SK-N-SH (cell line): ENCODE data around the gene KREMEN2. TPM values are rescaled to one million over a fixed set of nuclear protein-coding genes. Genes with fewer than 3 reads are reported as not detected.

ENCODE experiments used
- CTCF ChIA-PET: fragments of 300-600, 350-600 bp; formaldehyde crosslinking; extraction: SDS; loops from one replicate; lab custom pipeline; 2021; lab: Yijun Ruan, JAX
- POLR2A ChIA-PET: fragments of 350-600 bp; sonication (Branson Sonifier 250); formaldehyde crosslinking; extraction: SDS; loops from one replicate; lab custom pipeline; 2020; ENCODE audit warnings: antibody characterized with exemption, inconsistent platforms; lab: Yijun Ruan, JAX
- DNase-seq: peaks from one replicate; pipeline ENCODE4 v3.0.0; 2012
- H2AFZ ChIP-seq: fragments of 200-600 bp; sonication (generic); 2 replicates; pipeline ENCODE4 v1.8.1; 2016; ENCODE audit warnings: antibody characterized with exemption, mild to moderate bottlenecking, low read depth
- H3F3A ChIP-seq: fragments of 200-600 bp; sonication (generic); replicated peaks from 2 replicates; pipeline ENCODE3; 2016; ENCODE audit warnings: antibody characterized with exemption, mild to moderate bottlenecking; ENCODE audit not compliant: insufficient read depth
- H3K27ac ChIP-seq, 2 experiments: fragments of 200-500 bp in 1 of 2; fragments of 200-600 bp in 1 of 2; sonication (Bioruptor generic) in 1 of 2; sonication (generic), shearing (Covaris generic) in 1 of 2; 2 replicates each; pipeline versions ENCODE4 v1.5.1 to v1.6.1; 2014 to 2016; ENCODE audit warnings: low read depth in 2 of 2, inconsistent platforms in 1 of 2, low read length in 1 of 2, mild to moderate bottlenecking in 1 of 2, mixed read lengths in 1 of 2
- H3K27me3 ChIP-seq: fragments of 200-600 bp; sonication (generic), shearing (Covaris generic); 2 replicates; pipeline ENCODE4 v1.6.1; 2016; ENCODE audit warnings: mixed run types; ENCODE audit not compliant: insufficient read depth
- H3K36me3 ChIP-seq, 2 experiments: fragments of 200-500 bp in 1 of 2; fragments of 200-600 bp in 1 of 2; sonication (Bioruptor generic) in 1 of 2; sonication (generic) in 1 of 2; replicated peaks in 1 of 2; 2 replicates each; pipeline versions ENCODE3 to v1.5.1; 2014 to 2016; ENCODE audit warnings: low read length in 1 of 2, mild to moderate bottlenecking in 1 of 2; ENCODE audit not compliant: insufficient read depth in 2 of 2, control insufficient read depth in 1 of 2
- H3K4me1 ChIP-seq, 2 experiments: fragments of 200-500 bp in 1 of 2; fragments of 200-600 bp in 1 of 2; sonication (Bioruptor generic) in 1 of 2; sonication (generic), shearing (Covaris generic) in 1 of 2; 2 replicates each; pipeline versions ENCODE4 v1.5.1 to v1.6.1; 2014 to 2016; ENCODE audit warnings: low read depth in 1 of 2, low read length in 1 of 2, mixed run types in 1 of 2; ENCODE audit not compliant: insufficient read depth in 2 of 2, control insufficient read depth in 1 of 2
- H3K4me2 ChIP-seq: fragments of 200-600 bp; sonication (generic), shearing (Covaris generic); 2 replicates; pipeline ENCODE4 v1.6.1; 2017; ENCODE audit warnings: mixed run types
- H3K4me3 ChIP-seq, 2 experiments: fragments of 200-500 bp in 1 of 2; fragments of 200-600 bp in 1 of 2; sonication (Bioruptor generic) in 1 of 2; sonication (generic), shearing (Covaris generic) in 1 of 2; 2 replicates each; pipeline versions ENCODE4 v1.5.1 to v1.8.1; 2014 to 2016; ENCODE audit warnings: low read depth in 2 of 2, inconsistent platforms in 1 of 2, low read length in 1 of 2, mild to moderate bottlenecking in 1 of 2, mixed read lengths in 1 of 2, moderate library complexity in 1 of 2
- H3K79me2 ChIP-seq: fragments of 200-600 bp; sonication (generic); 2 replicates; pipeline ENCODE4 v1.8.1; 2017; ENCODE audit warnings: mild to moderate bottlenecking; ENCODE audit not compliant: insufficient read depth
- H3K9ac ChIP-seq: fragments of 200-600 bp; sonication (generic); 2 replicates; pipeline ENCODE4 v1.6.1; 2017; ENCODE audit warnings: mixed run types
- H3K9me2 ChIP-seq: fragments of 200-600 bp; sonication (generic); 2 replicates; pipeline ENCODE4 v1.6.1; 2017; ENCODE audit warnings: mixed run types
- H3K9me3 ChIP-seq: fragments of 200-600 bp; sonication (generic); 2 replicates; pipeline ENCODE4 v1.6.1; 2017; ENCODE audit warnings: mixed run types, mild to moderate bottlenecking, moderate library complexity
- H4K20me1 ChIP-seq: fragments of 200-600 bp; sonication (generic); 2 replicates; pipeline ENCODE4 v1.6.1; 2017; ENCODE audit warnings: mild to moderate bottlenecking, mixed run types; ENCODE audit not compliant: insufficient read depth
- CHD2 ChIP-seq: fragments of 150-350 bp; IDR thresholded peaks from 2 replicates; pipeline ENCODE4 v1.6.1; 2018; ENCODE audit warnings: low read length; ENCODE audit not compliant: partially characterized antibody
- ELF1 ChIP-seq: IDR thresholded peaks from 2 replicates; pipeline ENCODE4 v1.4.0; 2012
- EP300 ChIP-seq, 2 experiments: IDR thresholded peaks; 2 replicates each; pipeline versions ENCODE4 v1.4.0 to v1.6.1; 2012; ENCODE audit warnings: borderline replicate concordance in 1 of 2, low read depth in 1 of 2, low read length in 1 of 2
- FOSL2 ChIP-seq: IDR thresholded peaks from 2 replicates; pipeline ENCODE4 v1.4.0; 2012; ENCODE audit warnings: low read depth, mild to moderate bottlenecking, moderate library complexity, borderline replicate concordance
- FOXM1 ChIP-seq: IDR thresholded peaks from 2 replicates; pipeline ENCODE4 v1.4.0; 2012; ENCODE audit warnings: low read depth, mild to moderate bottlenecking
- GABPA ChIP-seq: IDR thresholded peaks from 2 replicates; pipeline ENCODE4 v1.4.0; 2012; ENCODE audit warnings: low read depth, mild to moderate bottlenecking
- GATA2 ChIP-seq: sonication (generic); formaldehyde crosslinking; IDR thresholded peaks from 2 replicates; pipeline ENCODE4 v1.5.0; 2020; ENCODE audit warnings: mild to moderate bottlenecking, missing genetic modification reagents
- JUND ChIP-seq: IDR thresholded peaks from 2 replicates; pipeline ENCODE4 v1.4.0; 2012
- MEF2A ChIP-seq: IDR thresholded peaks from 2 replicates; pipeline ENCODE4 v1.4.0; 2012; ENCODE audit warnings: low read depth, borderline replicate concordance
- MXI1 ChIP-seq: IDR thresholded peaks from 2 replicates; pipeline ENCODE4 v1.6.1; 2012; ENCODE audit warnings: mild to moderate bottlenecking, low read depth, low read length, improper control_type of control experiment
- NFIC ChIP-seq: IDR thresholded peaks from 2 replicates; pipeline ENCODE4 v1.4.0; 2012; ENCODE audit warnings: borderline replicate concordance
- POLR2AphosphoS5 ChIP-seq: IDR thresholded peaks from 2 replicates; pipeline ENCODE4 v1.6.1; 2012; ENCODE audit warnings: low read depth, low read length
- RAD21 ChIP-seq: IDR thresholded peaks from 2 replicates; pipeline ENCODE4 v1.6.1; 2012; ENCODE audit warnings: mild to moderate bottlenecking, low read length
- RCOR1 ChIP-seq: fragments of 150-350 bp; IDR thresholded peaks from 2 replicates; pipeline ENCODE4 v1.6.1; 2017; ENCODE audit warnings: antibody characterized with exemption, low read length
- SIN3A ChIP-seq: IDR thresholded peaks from 2 replicates; pipeline ENCODE4 v1.6.1; 2012; ENCODE audit warnings: low read depth, mild to moderate bottlenecking, low read length, moderate library complexity, borderline replicate concordance
- TAF1 ChIP-seq: IDR thresholded peaks from 2 replicates; pipeline ENCODE4 v1.6.1; 2012; ENCODE audit warnings: low read depth, mild to moderate bottlenecking, low read length, moderate library complexity, borderline replicate concordance
- WGBS: methylation state at CpG from one replicate; pipeline ENCODE4 v1.1.6; 2017; ENCODE audit warnings: low lambda C conversion rate; 5-methylcytosine and 5-hydroxymethylcytosine counted together
- polyA plus RNA-seq, 3 experiments: library from polyadenylated mRNA; depleted of rRNA; stranded (reverse); fragments of >200 nt; gene quantifications; 2 replicates each; pipeline ENCODE4 v1.2.3, GENCODE V29; 2012
- TF ChIP-seq, protein P1 (sequence below): IDR thresholded peaks from 2 replicates; pipeline ENCODE4 v1.6.1; 2012; ENCODE audit warnings: mild to moderate bottlenecking, low read depth, low read length, moderate library complexity
- TF ChIP-seq, protein P2 (sequence below): IDR thresholded peaks from 2 replicates; pipeline ENCODE4; 2012
- TF ChIP-seq, protein P3 (sequence below): IDR thresholded peaks from 2 replicates; pipeline ENCODE4 v1.4.0; 2012; ENCODE audit warnings: low read depth, borderline replicate concordance
- TF ChIP-seq, protein P4 (sequence below): fragments of 150-350 bp; IDR thresholded peaks from 2 replicates; pipeline ENCODE4 v1.6.1; 2016; ENCODE audit warnings: mild to moderate bottlenecking, low read depth, low read length

The KREMEN2 gene
- polyA plus RNA-seq, 1 of the 3 experiments (the other 2 are of a cell fraction), result 0.77 TPM

DNA sequence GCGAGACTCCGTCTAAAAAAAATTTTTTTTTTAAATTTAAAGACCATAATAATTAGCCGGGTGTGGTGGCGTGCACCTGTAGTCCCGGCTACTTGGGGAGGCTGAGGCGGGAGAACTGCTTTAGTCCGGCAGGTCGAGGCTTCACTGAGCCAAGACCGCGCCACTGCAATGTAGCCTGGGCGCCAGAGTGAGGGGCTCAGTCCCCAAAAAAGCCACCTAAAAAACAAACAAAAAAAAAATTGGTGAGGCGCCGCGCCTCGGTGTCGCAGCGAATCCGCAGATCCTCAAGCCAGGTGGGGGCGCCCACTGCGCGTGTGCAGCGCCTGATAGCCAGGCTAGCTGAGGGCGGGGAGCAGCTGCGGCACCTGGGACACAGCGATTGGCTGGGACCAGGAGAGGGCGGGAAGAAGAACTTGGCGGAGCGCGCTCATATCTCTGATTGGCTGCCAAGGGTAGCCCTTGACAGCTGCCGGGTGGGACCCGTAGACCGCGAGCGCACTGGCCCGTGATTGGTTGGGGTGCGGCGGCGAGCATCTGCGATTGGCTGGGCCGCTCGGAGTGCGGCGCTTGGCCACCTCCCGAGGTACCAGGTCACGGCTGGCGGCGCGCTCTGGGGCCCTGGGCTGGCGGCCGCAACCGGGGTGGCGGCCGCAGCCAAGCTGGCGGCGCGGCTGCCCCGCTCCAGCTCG, 39.7 kb downstream of the KREMEN2 start (continued):
- TF ChIP-seq, protein P1, sequence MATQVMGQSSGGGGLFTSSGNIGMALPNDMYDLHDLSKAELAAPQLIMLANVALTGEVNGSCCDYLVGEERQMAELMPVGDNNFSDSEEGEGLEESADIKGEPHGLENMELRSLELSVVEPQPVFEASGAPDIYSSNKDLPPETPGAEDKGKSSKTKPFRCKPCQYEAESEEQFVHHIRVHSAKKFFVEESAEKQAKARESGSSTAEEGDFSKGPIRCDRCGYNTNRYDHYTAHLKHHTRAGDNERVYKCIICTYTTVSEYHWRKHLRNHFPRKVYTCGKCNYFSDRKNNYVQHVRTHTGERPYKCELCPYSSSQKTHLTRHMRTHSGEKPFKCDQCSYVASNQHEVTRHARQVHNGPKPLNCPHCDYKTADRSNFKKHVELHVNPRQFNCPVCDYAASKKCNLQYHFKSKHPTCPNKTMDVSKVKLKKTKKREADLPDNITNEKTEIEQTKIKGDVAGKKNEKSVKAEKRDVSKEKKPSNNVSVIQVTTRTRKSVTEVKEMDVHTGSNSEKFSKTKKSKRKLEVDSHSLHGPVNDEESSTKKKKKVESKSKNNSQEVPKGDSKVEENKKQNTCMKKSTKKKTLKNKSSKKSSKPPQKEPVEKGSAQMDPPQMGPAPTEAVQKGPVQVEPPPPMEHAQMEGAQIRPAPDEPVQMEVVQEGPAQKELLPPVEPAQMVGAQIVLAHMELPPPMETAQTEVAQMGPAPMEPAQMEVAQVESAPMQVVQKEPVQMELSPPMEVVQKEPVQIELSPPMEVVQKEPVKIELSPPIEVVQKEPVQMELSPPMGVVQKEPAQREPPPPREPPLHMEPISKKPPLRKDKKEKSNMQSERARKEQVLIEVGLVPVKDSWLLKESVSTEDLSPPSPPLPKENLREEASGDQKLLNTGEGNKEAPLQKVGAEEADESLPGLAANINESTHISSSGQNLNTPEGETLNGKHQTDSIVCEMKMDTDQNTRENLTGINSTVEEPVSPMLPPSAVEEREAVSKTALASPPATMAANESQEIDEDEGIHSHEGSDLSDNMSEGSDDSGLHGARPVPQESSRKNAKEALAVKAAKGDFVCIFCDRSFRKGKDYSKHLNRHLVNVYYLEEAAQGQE, result no peak
- TF ChIP-seq POLR2AphosphoS5, result no peak
- TF ChIP-seq, protein P2, sequence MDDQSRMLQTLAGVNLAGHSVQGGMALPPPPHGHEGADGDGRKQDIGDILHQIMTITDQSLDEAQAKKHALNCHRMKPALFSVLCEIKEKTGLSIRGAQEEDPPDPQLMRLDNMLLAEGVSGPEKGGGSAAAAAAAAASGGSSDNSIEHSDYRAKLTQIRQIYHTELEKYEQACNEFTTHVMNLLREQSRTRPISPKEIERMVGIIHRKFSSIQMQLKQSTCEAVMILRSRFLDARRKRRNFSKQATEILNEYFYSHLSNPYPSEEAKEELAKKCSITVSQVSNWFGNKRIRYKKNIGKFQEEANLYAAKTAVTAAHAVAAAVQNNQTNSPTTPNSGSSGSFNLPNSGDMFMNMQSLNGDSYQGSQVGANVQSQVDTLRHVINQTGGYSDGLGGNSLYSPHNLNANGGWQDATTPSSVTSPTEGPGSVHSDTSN, result peak; percentile 95
- TF ChIP-seq RCOR1, result 0 out of 2 replicates have a peak, but pooled peaks have one; percentile 28
- TF ChIP-seq CHD2, result peak; percentile 86
- no peak for TF ChIP-seq FOSL2
- TF ChIP-seq MXI1, result peak; percentile 46
- TF ChIP-seq FOXM1, result no peak
- TF ChIP-seq GATA2, result no peak
- TF ChIP-seq SIN3A, result no peak
- no peak for TF ChIP-seq JUND
- TF ChIP-seq TAF1, result no peak
- TF ChIP-seq, protein P3, sequence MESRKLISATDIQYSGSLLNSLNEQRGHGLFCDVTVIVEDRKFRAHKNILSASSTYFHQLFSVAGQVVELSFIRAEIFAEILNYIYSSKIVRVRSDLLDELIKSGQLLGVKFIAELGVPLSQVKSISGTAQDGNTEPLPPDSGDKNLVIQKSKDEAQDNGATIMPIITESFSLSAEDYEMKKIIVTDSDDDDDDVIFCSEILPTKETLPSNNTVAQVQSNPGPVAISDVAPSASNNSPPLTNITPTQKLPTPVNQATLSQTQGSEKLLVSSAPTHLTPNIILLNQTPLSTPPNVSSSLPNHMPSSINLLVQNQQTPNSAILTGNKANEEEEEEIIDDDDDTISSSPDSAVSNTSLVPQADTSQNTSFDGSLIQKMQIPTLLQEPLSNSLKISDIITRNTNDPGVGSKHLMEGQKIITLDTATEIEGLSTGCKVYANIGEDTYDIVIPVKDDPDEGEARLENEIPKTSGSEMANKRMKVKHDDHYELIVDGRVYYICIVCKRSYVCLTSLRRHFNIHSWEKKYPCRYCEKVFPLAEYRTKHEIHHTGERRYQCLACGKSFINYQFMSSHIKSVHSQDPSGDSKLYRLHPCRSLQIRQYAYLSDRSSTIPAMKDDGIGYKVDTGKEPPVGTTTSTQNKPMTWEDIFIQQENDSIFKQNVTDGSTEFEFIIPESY, result no peak
- no peak for TF ChIP-seq NFIC

DNA sequence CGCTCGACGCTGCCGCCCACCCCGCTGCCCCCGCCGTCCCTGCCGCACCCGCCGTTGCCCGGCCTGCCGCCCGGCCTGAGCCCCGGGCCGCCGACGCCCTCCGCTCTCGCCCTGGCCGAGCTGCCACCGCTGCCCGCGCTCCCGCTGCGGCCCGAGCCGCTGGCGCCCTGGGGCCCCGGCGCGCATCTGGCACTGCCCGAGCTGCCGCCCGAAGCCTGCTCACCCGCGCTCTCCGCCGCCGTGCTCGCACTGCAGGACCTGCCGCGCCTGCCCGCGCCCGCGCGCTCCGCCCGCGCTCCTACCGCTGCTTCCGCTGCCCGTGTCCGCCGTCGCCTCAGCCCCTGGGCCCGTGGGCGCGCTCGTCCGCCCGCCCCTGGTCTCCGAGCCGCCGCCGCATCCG, 40.2 kb downstream of the KREMEN2 start:
- Histone ChIP-seq H3K9me3 (no peaks in the 10 kb centered on the region), H3K79me2 (no peaks in the 10 kb centered on the region), H3K4me1 (peaks cover 0 to 3% of the 10 kb centered on the region in 2 experiments; a peak in 1 of 4 replicates), H3K4me3 (peak overlapping the region in 1 of 2 experiments; percentile 47; a peak in 2 of 4 replicates), H3F3A (peaks cover 6% of the 10 kb centered on the region), H3K9me2 (no peaks in the 10 kb centered on the region), H3K27me3 (no peaks in the 10 kb centered on the region), H3K4me2 (no peak overlapping the region), H3K27ac (no peak overlapping the region), H3K9ac (no peak overlapping the region), H4K20me1 (no peaks in the 10 kb centered on the region)
- POLR2A ChIA-PET, result interaction anchor here (1.9 kb wide), 1 partner anchor 16 kb away, joined by 8 read pairs; the partner anchor contains the start of gene TNFRSF12A
- no peak for DNase-seq
- no CpG with 5 or more reads among the region's 67 CpGs for WGBS
- TF ChIP-seq MEF2A (no peak), EP300 (IDR thresholded peaks at IDR 0.05; ENCODE audit: borderline replicate concordance in 1 of 2, low read depth in 1 of 2, low read length in 1 of 2) (no peak), RCOR1 (no peak), SIN3A (no peak), GABPA (no peak), RAD21 (no peak), ELF1 (no peak), MXI1 (no peak)
- TF ChIP-seq, protein P4, sequence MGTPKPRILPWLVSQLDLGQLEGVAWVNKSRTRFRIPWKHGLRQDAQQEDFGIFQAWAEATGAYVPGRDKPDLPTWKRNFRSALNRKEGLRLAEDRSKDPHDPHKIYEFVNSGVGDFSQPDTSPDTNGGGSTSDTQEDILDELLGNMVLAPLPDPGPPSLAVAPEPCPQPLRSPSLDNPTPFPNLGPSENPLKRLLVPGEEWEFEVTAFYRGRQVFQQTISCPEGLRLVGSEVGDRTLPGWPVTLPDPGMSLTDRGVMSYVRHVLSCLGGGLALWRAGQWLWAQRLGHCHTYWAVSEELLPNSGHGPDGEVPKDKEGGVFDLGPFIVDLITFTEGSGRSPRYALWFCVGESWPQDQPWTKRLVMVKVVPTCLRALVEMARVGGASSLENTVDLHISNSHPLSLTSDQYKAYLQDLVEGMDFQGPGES, result no peak
- TF ChIP-seq, protein P2, result no peak
- TF ChIP-seq, all 33 proteins: peak for 0
- Histone ChIP-seq H3K36me3 (no peaks in the 10 kb centered on the region), H2AFZ (no peak overlapping the region)
- CTCF ChIA-PET, result interaction anchor here (0.5 to 8.2 kb wide), 9 partner anchors 16 to 972 kb away, joined by 3 to 72 read pairs (median 4); partner anchors contain the start of genes CLDN6, HCFC1R1, THOC6 and TNFRSF12A
